ENCODE measurements around the gene MAP4K1. TPM values are rescaled to one million over a fixed set of nuclear protein-coding genes. Genes with fewer than 3 reads are reported as not detected.

Gene MAP4K1
- total and polyA plus RNA-seq, 2 of the 13 experiments (the other 11 are each of a cell fraction or from before 2014, with no cell fraction given) = 0.24 to 0.89 TPM

DNA sequence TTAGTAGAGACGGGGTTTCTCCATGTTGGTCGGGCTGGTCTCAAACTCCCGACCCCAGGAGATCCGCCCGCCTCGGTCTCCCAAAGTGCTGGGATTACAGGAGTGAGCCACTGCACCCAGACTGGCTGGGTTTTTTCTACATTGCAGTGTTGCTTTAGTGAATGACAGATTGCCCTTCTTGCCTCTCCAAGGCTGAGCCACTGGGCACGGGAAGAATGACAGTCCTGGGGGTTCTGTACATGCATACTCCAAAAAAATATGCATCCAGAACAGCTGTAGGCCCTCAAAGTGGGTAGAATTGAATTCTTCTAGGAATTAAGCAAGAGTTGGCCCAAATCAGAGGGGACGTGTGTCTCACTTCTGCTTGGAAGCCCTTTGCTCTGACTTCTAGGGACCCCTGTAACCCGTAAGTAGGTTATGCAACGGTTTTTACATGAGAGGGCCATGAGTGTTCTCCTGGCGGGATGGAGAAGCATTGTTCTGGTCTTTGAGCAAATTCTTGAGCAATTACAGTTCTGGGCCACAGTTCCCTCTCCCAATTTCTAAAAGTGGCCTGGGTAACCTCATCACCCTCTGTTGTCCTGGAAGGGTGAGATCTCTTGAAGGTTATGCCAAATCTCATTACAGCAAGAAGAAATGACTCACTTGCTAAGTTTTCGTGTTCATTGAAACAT, 33.3 kb upstream of the MAP4K1 start (continued):
- TF ChIP-seq, protein P1, sequence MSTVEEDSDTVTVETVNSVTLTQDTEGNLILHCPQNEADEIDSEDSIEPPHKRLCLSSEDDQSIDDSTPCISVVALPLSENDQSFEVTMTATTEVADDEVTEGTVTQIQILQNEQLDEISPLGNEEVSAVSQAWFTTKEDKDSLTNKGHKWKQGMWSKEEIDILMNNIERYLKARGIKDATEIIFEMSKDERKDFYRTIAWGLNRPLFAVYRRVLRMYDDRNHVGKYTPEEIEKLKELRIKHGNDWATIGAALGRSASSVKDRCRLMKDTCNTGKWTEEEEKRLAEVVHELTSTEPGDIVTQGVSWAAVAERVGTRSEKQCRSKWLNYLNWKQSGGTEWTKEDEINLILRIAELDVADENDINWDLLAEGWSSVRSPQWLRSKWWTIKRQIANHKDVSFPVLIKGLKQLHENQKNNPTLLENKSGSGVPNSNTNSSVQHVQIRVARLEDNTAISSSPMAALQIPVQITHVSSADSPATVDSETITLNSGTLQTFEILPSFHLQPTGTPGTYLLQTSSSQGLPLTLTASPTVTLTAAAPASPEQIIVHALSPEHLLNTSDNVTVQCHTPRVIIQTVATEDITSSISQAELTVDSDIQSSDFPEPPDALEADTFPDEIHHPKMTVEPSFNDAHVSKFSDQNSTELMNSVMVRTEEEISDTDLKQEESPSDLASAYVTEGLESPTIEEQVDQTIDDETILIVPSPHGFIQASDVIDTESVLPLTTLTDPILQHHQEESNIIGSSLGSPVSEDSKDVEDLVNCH (CRISPR knock-in tag; IDR thresholded peaks at IDR 0.05) = no peak
- TF ChIP-seq SCMH1 (CRISPR knock-in tag; IDR thresholded peaks at IDR 0.05; ENCODE audit: borderline replicate concordance) (no peak), ZNF160 (CRISPR knock-in tag; IDR thresholded peaks at IDR 0.05) (no peak), RARG (CRISPR knock-in tag; IDR thresholded peaks at IDR 0.05; ENCODE audit: low read depth) (no peak), KDM3A (CRISPR knock-in tag; IDR thresholded peaks at IDR 0.05; ENCODE audit: low read depth) (no peak), JUND (CRISPR knock-in tag; IDR thresholded peaks at IDR 0.05) (no peak), FLYWCH1 (CRISPR knock-in tag; IDR thresholded peaks at IDR 0.05) (no peak), ZNF569 (CRISPR knock-in tag; IDR thresholded peaks at IDR 0.05; ENCODE audit: borderline replicate concordance) (no peak), ZNF709 (CRISPR knock-in tag; IDR thresholded peaks at IDR 0.05) (no peak), ZNF678 (CRISPR knock-in tag; IDR thresholded peaks at IDR 0.05) (no peak), ZNF3 (CRISPR knock-in tag; IDR thresholded peaks at IDR 0.05) (no peak), ZSCAN9 (CRISPR knock-in tag; IDR thresholded peaks at IDR 0.05; ENCODE audit: borderline replicate concordance) (no peak), KLF11 (CRISPR knock-in tag; IDR thresholded peaks at IDR 0.05) (no peak), KLF6 (CRISPR knock-in tag; IDR thresholded peaks at IDR 0.05) (no peak), ZNF451 (CRISPR knock-in tag; IDR thresholded peaks at IDR 0.05) (no peak), ZNF543 (CRISPR knock-in tag; IDR thresholded peaks at IDR 0.05) (0 out of 2 replicates have a peak, but pooled peaks have one; percentile 32), ZNF337 (CRISPR knock-in tag; IDR thresholded peaks at IDR 0.05; ENCODE audit: borderline replicate concordance, low read depth) (no peak), PRMT3 (CRISPR knock-in tag; IDR thresholded peaks at IDR 0.05; ENCODE audit: borderline replicate concordance, low read depth) (no peak), ZNF598 (CRISPR knock-in tag; IDR thresholded peaks at IDR 0.05; ENCODE audit: borderline replicate concordance) (no peak), ZBTB1 (CRISPR knock-in tag; IDR thresholded peaks at IDR 0.05; ENCODE audit: borderline replicate concordance) (no peak), RFX3 (CRISPR knock-in tag; IDR thresholded peaks at IDR 0.05) (no peak), NR2F6 (IDR thresholded peaks at IDR 0.05) (peak; percentile 32; the same call in 1 of the 2 replicates), NR2F6 (CRISPR knock-in tag; IDR thresholded peaks at IDR 0.05) (no peak)
- TF ChIP-seq, protein P2, sequence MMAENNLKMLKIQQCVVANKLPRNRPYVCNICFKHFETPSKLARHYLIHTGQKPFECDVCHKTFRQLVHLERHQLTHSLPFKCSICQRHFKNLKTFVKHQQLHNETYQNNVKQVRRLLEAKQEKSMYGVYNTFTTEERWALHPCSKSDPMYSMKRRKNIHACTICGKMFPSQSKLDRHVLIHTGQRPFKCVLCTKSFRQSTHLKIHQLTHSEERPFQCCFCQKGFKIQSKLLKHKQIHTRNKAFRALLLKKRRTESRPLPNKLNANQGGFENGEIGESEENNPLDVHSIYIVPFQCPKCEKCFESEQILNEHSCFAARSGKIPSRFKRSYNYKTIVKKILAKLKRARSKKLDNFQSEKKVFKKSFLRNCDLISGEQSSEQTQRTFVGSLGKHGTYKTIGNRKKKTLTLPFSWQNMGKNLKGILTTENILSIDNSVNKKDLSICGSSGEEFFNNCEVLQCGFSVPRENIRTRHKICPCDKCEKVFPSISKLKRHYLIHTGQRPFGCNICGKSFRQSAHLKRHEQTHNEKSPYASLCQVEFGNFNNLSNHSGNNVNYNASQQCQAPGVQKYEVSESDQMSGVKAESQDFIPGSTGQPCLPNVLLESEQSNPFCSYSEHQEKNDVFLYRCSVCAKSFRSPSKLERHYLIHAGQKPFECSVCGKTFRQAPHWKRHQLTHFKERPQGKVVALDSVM (CRISPR knock-in tag; IDR thresholded peaks at IDR 0.05) = no peak
- TF ChIP-seq, protein P3, sequence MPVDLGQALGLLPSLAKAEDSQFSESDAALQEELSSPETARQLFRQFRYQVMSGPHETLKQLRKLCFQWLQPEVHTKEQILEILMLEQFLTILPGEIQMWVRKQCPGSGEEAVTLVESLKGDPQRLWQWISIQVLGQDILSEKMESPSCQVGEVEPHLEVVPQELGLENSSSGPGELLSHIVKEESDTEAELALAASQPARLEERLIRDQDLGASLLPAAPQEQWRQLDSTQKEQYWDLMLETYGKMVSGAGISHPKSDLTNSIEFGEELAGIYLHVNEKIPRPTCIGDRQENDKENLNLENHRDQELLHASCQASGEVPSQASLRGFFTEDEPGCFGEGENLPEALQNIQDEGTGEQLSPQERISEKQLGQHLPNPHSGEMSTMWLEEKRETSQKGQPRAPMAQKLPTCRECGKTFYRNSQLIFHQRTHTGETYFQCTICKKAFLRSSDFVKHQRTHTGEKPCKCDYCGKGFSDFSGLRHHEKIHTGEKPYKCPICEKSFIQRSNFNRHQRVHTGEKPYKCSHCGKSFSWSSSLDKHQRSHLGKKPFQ (CRISPR knock-in tag; IDR thresholded peaks at IDR 0.05; ENCODE audit: insufficient replicate concordance) = no peak
- TF ChIP-seq, protein P4, sequence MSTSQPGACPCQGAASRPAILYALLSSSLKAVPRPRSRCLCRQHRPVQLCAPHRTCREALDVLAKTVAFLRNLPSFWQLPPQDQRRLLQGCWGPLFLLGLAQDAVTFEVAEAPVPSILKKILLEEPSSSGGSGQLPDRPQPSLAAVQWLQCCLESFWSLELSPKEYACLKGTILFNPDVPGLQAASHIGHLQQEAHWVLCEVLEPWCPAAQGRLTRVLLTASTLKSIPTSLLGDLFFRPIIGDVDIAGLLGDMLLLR (CRISPR knock-in tag; IDR thresholded peaks at IDR 0.05) = no peak

All from HepG2 (cell line).